Tongue (tissue), 2 donors: ENCODE results near the gene ELP4. TPM values are rescaled to one million over a fixed set of nuclear protein-coding genes. Genes with fewer than 3 reads are reported as not detected.
"Not testable (repeated sequence)": the region's sequence is repeated elsewhere in the genome, so short reads cannot be mapped to it uniquely, and the experiment has no call there.

Experiments
- DNase-seq: peaks from one replicate; pipeline ENCODE4 v3.0.0-alpha.2; 2015
- total RNA-seq: library from RNA; depleted of rRNA; stranded (reverse); fragments of >200 nt; gene quantifications from one replicate; pipeline ENCODE4 v1.2.3, GENCODE V29; 2014

ELP4 gene
- total RNA-seq, 1 donor from 2014 or later = 41.7 TPM

- DNase-seq = no peak
Measured at GRCh38 chr11:31646216-31646615, 136.6 kb downstream of the ELP4 start.

GRCh38 chr11:31649129-31649966 lies 139.8 kb downstream of the ELP4 start:
- no peak for DNase-seq

- no peak for DNase-seq
Measured at GRCh38 chr11:31651208-31651607, 141.6 kb downstream of the ELP4 start.

GRCh38 chr11:31651822-31652221 lies 142.3 kb downstream of the ELP4 start:
- no peak for DNase-seq

- no peak for DNase-seq
Measured at GRCh38 chr11:31652528-31652927, 143.0 kb downstream of the ELP4 start.

GRCh38 chr11:31655483-31655882 lies 145.9 kb downstream of the ELP4 start:
- DNase-seq = no peak

GRCh38 chr11:31656051-31656450 lies 146.5 kb downstream of the ELP4 start:
- no peak for DNase-seq

GRCh38 chr11:31657091-31657490 lies 147.5 kb downstream of the ELP4 start:
- no peak for DNase-seq

- no peak for DNase-seq
Measured at GRCh38 chr11:31664129-31664528, 154.6 kb downstream of the ELP4 start.

- DNase-seq = no peak
Measured at GRCh38 chr11:31664954-31665353, 155.4 kb downstream of the ELP4 start.

- DNase-seq = no peak
Measured at GRCh38 chr11:31671681-31672080, 162.1 kb downstream of the ELP4 start.

- DNase-seq = not testable (repeated sequence)
Measured at GRCh38 chr11:31673108-31673507, 163.5 kb downstream of the ELP4 start.

- no peak for DNase-seq
Measured at GRCh38 chr11:31676280-31676982, 166.9 kb downstream of the ELP4 start.

GRCh38 chr11:31680770-31681169 lies 171.2 kb downstream of the ELP4 start:
- DNase-seq = no peak

GRCh38 chr11:31687256-31687655 lies 177.7 kb downstream of the ELP4 start:
- no peak for DNase-seq

GRCh38 chr11:31687861-31688260 lies 178.3 kb downstream of the ELP4 start:
- no peak for DNase-seq

GRCh38 chr11:31689559-31689958 lies 180.0 kb downstream of the ELP4 start:
- DNase-seq = no peak

GRCh38 chr11:31690041-31690440 lies 180.5 kb downstream of the ELP4 start:
- DNase-seq = no peak

- no peak for DNase-seq
Measured at GRCh38 chr11:31690516-31690915, 180.9 kb downstream of the ELP4 start.

GRCh38 chr11:31692466-31692865 lies 182.9 kb downstream of the ELP4 start:
- no peak for DNase-seq

- DNase-seq = not testable (repeated sequence)
Measured at GRCh38 chr11:31697049-31697448, 187.5 kb downstream of the ELP4 start.

- DNase-seq = no peak
Measured at GRCh38 chr11:31699066-31699465, 189.5 kb downstream of the ELP4 start.

GRCh38 chr11:31702966-31703365 lies 193.4 kb downstream of the ELP4 start:
- no peak for DNase-seq

- DNase-seq = no peak
Measured at GRCh38 chr11:31706357-31706756, 196.8 kb downstream of the ELP4 start.
